HG02571 (cell line): ENCODE data around the gene PPIG.
"Not testable (repeated sequence)": the region's sequence is repeated elsewhere in the genome, so short reads cannot be mapped to it uniquely, and the experiment has no call there.

ENCODE experiments used
- ATAC-seq: cut with Tn5 transposase; IDR thresholded peaks from one replicate; pipeline ENCODE4 v1.9.1; 2021; ENCODE audit warnings: mild to moderate bottlenecking, moderate library complexity; ENCODE audit not compliant: unreplicated experiment

PPIG gene

GRCh38 chr2:169661265-169661664 lies 77.1 kb downstream of the PPIG start:
- no peak for ATAC-seq

DNA sequence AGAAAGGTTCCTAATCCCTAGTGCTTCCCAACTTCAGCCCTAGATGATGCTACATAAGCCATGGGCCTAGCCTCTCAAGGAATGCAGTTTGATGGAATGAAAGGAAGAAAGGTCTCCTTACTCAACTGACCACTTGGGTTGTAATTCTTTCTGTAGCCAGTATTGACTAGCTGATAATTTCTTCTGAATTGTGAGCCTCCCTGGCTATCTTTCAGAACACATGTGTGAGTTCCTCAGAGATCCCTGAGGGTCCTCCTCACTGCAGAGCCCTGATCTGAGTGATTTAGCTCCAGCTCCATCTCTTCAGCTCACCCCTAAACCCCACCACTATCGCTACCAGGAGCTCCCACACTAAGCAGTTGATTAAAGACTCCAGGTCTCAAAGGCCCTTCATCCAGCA lies 78.6 kb downstream of the PPIG start:
- ATAC-seq: no peak

DNA sequence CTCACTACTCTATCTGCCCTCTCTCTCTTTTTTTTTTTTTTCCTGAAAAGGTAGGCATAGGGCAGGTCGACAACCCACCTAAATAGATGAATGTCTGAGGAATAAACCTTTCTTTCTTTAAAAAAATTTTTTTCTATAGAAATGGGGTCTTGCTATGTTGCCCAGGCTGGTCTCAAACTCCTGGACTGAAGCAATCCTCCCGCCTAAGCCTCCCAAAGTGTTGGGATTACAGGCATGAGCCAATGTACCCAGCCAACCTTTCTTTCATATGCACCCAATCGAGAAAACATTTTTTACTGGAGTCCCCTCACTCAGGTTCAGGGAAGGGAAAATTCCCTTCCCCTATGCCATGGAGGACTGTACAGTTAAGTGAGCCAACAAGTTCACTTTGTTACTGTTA lies 79.1 kb downstream of the PPIG start:
- no peak for ATAC-seq

GRCh38 chr2:169664600-169664977 lies 80.4 kb downstream of the PPIG start:
- ATAC-seq: no peak

DNA sequence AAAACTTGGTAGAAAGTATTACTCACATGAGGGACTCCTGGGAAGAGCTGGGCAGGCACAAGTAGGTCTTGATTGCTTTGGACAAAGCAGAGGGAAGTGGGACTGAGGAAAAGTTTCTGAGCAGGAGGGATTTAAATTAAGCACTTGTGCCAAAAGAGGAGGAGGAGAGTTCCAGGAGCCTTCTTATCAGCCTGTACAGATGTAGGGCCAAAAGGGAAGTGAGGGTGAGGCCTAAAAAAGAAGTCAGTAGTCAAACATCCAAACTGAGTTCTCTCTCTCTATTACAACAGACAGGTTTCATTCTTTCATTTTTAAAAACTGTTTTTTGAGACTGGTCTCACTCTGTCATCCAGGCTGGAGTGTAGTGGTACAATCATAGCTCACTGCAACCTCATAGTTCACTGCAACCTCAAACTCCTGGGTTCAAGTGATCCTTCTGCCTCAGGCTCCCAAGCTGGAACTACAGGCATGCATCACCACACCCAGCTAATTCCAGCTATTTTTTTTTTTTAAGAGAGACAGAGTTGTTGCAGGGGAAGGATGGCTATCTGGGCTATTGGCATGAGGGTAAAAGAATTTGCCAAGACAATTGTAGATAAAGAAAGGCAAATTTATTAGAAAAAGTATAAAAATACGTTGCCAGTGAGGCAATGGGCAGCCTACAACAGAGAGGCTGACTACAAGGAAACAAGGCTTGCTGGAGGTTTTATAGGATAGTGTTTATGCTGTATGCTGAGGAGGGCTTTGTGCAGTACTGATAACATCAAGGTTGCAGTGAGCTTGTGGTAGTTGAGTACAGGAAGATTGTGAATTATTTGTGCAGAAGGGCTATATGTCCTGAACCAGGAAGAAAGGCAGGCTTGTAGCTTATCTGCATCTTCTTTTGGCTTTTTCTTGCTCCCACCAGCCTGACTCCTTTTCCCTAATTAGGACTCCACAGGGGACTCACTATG lies 81.1 kb downstream of the PPIG start:
- no peak for ATAC-seq

- ATAC-seq: no peak
Observed at GRCh38 chr2:169667583-169667982, 83.4 kb downstream of the PPIG start.

GRCh38 chr2:169670215-169670651 lies 86.1 kb downstream of the PPIG start:
- no peak for ATAC-seq

GRCh38 chr2:169670937-169671336 lies 86.8 kb downstream of the PPIG start:
- no peak for ATAC-seq

- no peak for ATAC-seq
Observed at GRCh38 chr2:169672406-169672805, 88.3 kb downstream of the PPIG start.

GRCh38 chr2:169673106-169673505 lies 89.0 kb downstream of the PPIG start:
- no peak for ATAC-seq

DNA sequence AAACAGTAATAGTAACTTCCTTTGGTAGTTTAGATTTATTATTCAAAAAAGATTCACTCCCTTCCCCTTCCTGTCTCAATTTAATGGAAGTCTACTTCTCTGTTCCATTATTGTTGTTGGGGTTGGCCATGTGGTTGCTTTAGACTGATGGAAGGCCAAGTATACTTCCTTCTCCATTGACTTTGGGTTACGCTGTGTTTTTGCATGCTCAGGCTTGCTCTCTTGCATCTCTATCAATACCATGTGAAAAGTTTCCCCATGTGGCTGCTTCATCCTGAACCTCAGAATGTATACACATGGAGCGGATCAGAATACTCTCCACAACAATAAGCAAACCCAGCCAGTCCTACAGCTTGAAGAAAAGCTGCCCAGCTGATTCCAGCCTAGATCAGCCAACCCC lies 89.8 kb downstream of the PPIG start:
- ATAC-seq: no peak

GRCh38 chr2:169676357-169676756 lies 92.2 kb downstream of the PPIG start:
- ATAC-seq: no peak

- ATAC-seq: no peak
Observed at GRCh38 chr2:169676850-169677249, 92.7 kb downstream of the PPIG start.

- ATAC-seq: no peak
Observed at GRCh38 chr2:169683054-169683424, 98.9 kb downstream of the PPIG start.

GRCh38 chr2:169683425-169684134 lies 99.4 kb downstream of the PPIG start:
- no peak for ATAC-seq

DNA sequence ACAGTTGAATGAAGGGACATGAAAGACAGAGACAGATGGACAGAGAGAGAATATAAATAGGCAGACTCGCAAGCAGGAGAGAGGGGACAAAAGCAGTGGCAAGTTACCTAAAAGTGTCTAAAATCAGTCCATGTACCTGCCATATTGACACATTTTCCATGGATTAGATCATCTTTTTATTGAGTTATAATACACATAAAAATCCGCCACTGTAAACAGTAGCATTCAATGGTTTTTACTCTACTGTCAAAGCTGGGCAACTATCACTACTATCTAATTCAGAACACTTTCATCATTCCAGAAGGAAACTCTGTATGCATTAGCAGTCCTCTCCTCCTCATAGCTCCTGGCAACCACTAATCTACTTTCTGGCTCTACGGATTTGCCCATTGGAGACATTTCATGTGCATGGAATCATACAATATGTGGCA lies 100.0 kb downstream of the PPIG start:
- no peak for ATAC-seq

DNA sequence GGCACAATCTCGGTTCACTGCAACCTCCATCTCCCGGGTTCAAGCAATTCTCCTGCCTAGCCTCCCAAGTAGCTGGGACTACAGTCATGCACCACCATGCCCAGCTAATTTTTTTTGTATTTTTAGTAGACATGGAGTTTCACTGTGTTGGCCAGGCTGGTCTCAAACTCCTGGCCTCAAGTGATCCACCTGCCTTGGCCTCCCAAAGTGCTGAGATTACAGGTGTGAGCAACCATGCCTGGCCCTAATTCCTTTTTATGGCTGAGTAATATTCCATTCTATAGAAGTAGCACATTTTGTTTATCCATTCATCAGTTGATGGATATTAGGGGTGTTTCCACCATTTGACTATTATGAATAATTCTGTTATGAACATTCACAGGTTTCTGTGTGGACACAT lies 100.6 kb downstream of the PPIG start:
- ATAC-seq: not testable (repeated sequence)

GRCh38 chr2:169686825-169687224 lies 102.7 kb downstream of the PPIG start:
- not testable (repeated sequence) for ATAC-seq

DNA sequence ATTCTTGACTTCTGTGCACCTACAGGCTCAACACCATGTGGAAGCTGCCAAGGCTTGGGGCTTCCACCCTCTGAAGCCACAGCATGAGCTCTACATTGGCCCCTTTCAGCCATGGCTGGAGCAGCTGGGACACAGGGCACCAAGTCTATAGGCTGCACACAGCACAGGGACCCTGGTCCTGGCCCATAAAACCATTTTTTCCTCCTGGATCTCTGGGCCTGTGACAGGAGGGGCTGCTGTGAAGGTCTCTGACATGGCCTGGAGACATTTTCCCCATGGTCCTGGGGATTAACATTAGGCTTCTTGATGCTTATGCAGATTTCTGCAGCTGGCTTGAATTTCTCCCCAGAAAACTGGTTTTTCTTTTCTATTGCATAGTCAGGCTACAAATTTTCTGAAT lies 103.8 kb downstream of the PPIG start:
- not testable (repeated sequence) for ATAC-seq

DNA sequence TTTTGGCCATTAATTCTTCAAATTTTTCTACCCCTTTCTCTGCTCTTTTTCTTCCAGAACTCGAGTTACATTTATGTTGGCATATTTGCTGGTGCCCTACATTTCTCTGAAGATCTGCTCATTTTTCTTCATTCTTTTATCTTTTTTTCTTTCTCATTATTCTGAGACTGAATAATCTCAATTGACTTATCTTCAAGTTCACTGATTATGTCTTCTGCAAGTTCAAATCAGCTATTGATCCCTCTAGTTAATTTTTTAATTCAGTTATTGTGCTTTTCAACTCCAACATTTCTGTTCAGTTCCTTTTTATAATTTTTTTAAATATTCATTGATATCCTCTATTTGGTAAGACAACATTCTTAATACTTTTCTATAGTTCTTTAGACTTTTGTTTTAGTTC lies 106.8 kb downstream of the PPIG start:
- ATAC-seq: no peak
